Activated effector memory CD4-positive, alpha-beta T cell treated with Interleukin-2 at 50 U/mL for 16 hours (primary cell): ENCODE data around the gene CTAG2.
"Not testable (repeated sequence)": the region's sequence is repeated elsewhere in the genome, so short reads cannot be mapped to it uniquely, and the experiment has no call there.

Experiments
- DNase-seq: peaks from one replicate; pipeline ENCODE4 v3.0.0-alpha.2; 2020

Gene CTAG2

GRCh38 chrX:154653413-154653812, at the start of gene CTAG2:
Gene CTAG2 (minus strand): TSS chrX:154653579. CDS start chrX:154653515, 64 bp downstream.
- not testable (repeated sequence) for DNase-seq

- DNase-seq: no peak
Measured at GRCh38 chrX:154698630-154699248, 45.4 kb upstream of the CTAG2 start.

GRCh38 chrX:154696676-154697045, 43.3 kb upstream of the CTAG2 start:
- DNase-seq: no peak

GRCh38 chrX:154695911-154696675, 42.7 kb upstream of the CTAG2 start:
- DNase-seq: no peak

GRCh38 chrX:154693394-154693793, 40.0 kb upstream of the CTAG2 start:
- no peak for DNase-seq

- DNase-seq: not testable (repeated sequence)
Measured at GRCh38 chrX:154690438-154690837, 37.1 kb upstream of the CTAG2 start.

GRCh38 chrX:154672084-154672483, 18.7 kb upstream of the CTAG2 start:
- DNase-seq: not testable (repeated sequence)

GRCh38 chrX:154670848-154671247, 17.5 kb upstream of the CTAG2 start:
- DNase-seq: not testable (repeated sequence)

GRCh38 chrX:154661899-154662298, 8.5 kb upstream of the CTAG2 start:
- no peak for DNase-seq

GRCh38 chrX:154661170-154661569, 7.8 kb upstream of the CTAG2 start:
- no peak for DNase-seq

GRCh38 chrX:154660541-154660940, 7.2 kb upstream of the CTAG2 start:
- DNase-seq: no peak

- no peak for DNase-seq
Measured at GRCh38 chrX:154658957-154659356, 5.6 kb upstream of the CTAG2 start.

- DNase-seq: no peak
Measured at GRCh38 chrX:154658187-154658586, 4.8 kb upstream of the CTAG2 start.

GRCh38 chrX:154657226-154657805, 3.9 kb upstream of the CTAG2 start:
- no peak for DNase-seq

- no peak for DNase-seq
Measured at GRCh38 chrX:154655786-154656185, 2.4 kb upstream of the CTAG2 start.

GRCh38 chrX:154655346-154655745, 2.0 kb upstream of the CTAG2 start:
- DNase-seq: no peak

- DNase-seq: no peak
Measured at GRCh38 chrX:154654925-154655324, 1.5 kb upstream of the CTAG2 start.

- no peak for DNase-seq
Measured at GRCh38 chrX:154654372-154654771, 993 bp upstream of the CTAG2 start.

GRCh38 chrX:154653048-154653401, 354 bp downstream of the CTAG2 start:
- DNase-seq: no peak

- DNase-seq: no peak
Measured at GRCh38 chrX:154652311-154653047, 900 bp downstream of the CTAG2 start.

- DNase-seq: no peak
Measured at GRCh38 chrX:154650221-154650510, 3.2 kb downstream of the CTAG2 start.

GRCh38 chrX:154649503-154650220, 3.7 kb downstream of the CTAG2 start:
- no peak for DNase-seq

GRCh38 chrX:154648931-154649330, 4.4 kb downstream of the CTAG2 start:
- no peak for DNase-seq
